GM20431 (cell line): ENCODE data around the gene MAPK8IP3.
"Not testable (repeated sequence)": the region's sequence is repeated elsewhere in the genome, so short reads cannot be mapped to it uniquely, and the experiment has no call there.

Source experiments
- in situ Hi-C: fragments of 300-500 bp; cut with MseI, MboI; formaldehyde crosslinking; loops from one replicate; pipeline ENCODE4 v1.15.0; 2020; ENCODE audit warnings: low sequenced_read_pairs; ENCODE audit not compliant: unreplicated experiment

The MAPK8IP3 gene

DNA sequence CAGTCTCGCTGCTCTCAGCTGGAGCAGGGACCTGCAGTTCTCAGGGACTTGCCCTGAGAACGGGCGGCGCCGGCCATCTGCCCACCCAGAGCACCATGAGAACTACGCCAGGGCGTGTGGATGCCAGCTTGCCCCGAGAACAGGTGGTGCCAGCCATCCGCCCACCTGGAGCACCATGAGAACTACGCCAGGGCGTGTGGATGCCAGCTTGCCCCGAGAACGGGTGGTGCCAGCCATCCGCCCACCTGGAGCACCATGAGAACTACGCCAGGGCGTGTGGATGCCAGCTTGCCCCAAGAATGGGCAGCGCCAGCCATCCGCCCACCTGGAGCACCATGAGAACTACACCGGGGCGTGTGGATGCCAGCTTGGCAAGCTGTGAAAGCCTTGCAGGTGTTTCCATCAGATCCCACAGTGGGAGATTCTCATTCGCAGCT lies 26.6 kb downstream of the MAPK8IP3 start:
- in situ Hi-C loops = not testable (repeated sequence)

DNA sequence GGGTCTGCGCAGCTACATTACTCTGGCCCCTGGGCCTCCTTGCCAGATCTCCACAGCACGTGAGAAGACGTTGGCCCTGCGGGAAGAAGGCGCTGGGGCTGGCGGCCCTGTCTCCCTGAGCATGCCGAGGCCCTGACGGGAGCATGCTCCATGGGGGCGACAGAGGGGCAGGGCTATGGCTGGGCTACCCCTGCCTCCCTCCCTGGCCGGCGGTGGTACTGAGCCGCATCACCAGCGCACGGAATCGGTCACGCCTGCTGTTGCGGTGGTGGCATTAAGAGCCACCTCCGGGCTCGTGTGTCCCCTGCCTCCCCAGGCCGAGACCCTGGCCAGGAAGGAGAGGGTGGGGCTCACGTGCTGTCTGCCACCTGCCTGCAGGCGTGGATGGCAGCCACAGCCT lies 28.1 kb downstream of the MAPK8IP3 start:
- in situ Hi-C loops = no loop called here

DNA sequence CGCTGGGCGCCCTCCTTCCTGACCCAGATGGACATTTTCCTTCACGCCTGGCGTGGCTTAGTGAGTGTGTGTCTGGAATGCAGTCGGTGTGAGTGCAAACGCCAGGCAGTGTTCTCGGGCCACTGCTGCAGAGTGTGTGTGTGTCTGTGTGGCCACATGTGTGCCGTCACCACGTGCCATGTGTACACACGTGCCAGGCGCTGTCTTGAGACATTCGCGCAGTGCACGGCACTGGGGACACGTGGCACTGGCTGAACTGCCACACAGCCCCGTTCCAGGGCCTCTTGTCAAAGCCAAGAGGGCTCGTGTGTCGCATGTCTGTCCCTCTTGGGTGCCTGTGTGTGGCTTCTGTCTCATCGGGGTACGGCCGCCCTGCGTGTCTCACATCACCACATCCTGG lies 28.8 kb downstream of the MAPK8IP3 start:
- in situ Hi-C loops = no loop called here

DNA sequence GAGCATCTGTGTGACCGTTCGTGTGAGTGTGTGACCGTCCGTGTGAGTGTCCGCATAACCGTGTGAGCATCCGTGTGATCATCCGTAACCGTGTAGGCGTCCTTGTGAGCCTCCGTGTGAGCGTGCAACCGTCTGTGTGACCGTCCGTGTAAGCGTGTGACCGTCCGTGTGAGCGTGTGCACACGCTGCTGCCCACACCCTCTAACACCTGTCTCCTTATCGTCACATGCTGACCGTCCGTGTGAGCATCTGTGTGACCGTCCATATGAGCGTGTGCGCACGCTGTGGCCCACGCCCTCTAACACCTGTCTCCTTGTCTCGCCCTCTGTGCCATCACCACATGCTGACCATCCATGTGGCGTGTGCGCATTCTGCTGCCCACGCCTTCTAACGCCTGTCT lies 34.2 kb downstream of the MAPK8IP3 start:
- in situ Hi-C loops = no loop called here

DNA sequence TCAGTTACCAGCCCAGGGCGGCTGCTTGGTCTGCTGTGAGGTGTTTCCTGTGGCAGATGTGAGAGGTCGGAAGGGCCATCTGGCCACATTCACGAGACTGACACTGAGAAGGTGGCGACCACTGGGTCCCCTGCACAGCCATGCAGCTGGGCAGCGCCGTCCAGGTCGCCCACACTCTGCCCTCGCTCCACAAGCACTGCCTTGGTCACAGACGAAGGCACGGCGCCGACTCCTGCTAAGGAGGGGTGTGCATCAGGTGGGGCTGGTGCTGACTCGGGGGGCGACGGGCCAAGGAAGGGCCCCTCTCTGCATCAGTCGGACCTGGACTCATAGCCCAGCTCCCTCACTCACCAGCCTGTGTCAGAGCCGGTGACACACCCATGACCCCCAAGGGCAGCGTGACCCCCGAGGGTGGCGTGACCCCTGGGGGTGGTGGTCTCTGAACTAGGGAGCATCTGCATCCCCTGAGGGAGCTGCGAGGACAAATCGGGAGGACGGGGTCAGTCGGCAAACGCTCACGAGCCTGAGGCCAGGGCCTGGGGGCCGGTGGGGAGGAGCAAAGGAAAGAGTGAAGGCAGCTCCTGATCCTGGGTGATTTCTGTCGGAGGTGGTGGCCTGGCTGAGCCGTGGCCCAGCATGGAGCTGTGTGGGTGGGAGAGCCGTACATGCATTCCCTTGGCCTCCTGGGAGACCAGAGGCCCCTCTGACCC lies 34.9 kb downstream of the MAPK8IP3 start:
- in situ Hi-C loops = no loop called here

DNA sequence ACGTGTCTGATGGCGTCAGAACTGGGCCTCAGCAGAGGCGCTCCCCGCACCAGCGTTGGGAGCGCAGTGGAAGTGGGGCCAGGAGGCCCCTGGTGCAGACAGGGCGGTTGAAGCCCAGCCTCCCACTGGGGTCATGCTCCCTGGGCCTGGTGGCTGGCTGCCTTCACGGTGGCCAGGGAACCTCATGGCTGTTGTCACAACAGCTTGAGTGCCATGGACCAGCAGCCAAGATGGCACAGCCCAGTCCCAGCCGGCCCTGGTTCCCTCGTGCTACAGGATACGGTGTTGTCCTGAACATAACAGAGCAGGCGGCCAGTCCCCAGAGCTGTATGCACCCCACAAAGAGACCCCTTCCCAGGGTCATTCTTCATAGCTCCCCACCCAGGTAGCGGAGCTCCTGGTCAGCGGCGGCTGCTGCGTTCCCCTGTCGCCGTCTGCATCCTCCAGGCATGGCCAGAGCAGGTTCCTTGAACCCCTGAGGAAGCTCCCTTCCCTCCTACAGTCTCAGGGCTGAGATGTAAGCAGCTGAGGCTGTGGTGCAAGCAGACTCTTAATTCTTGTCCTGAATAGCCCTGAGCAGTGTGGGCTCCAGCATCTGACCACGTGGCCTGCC lies 35.7 kb downstream of the MAPK8IP3 start:
- in situ Hi-C loops = no loop called here

DNA sequence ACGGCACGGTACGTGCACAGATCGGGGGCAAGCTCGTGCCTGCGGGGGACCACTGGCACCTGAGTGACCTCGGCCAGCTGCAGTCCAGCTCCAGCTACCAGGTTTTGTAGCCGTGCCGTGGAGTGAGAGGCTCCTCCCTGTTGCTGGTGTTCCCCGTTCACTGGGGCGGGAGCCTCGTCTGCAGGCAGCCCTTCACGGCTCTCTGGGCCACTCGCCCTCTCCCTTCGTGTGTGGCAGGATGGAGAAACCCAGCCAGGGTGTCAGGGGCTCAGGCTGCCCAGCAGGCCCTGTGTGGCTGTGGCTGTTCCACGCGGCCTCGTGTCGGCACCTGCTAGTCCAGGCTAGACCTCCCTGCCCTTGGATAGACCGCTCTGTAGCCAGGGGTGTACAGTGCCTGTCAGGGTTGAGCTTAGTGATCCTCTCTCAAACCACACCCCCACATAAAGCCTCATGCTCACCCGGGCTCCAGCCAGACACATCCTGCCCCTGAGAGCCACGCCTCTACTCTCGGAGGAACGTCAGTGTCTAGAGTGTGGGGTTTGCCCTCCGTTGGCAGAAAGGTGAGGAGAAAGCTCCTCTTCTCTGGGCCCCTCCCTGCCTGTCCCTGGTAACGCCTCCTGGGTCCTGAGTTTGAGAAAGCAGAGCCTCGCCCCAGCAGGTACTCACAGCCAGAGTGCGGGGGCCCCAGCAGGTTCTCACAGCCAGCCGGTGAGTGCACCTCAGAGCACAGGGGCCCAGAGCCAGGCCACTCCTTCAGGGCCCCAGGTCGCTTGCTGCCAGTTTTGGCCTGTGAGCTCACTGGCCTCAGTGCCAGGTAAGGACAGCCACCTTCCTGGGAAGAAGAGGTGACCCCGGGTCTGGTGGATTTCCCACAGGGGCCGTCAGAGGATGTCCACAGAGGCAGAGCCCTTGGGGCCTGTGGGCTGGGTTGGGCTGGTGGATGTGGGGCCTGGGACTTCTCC lies 37.7 kb downstream of the MAPK8IP3 start:
- in situ Hi-C loops = no loop called here

DNA sequence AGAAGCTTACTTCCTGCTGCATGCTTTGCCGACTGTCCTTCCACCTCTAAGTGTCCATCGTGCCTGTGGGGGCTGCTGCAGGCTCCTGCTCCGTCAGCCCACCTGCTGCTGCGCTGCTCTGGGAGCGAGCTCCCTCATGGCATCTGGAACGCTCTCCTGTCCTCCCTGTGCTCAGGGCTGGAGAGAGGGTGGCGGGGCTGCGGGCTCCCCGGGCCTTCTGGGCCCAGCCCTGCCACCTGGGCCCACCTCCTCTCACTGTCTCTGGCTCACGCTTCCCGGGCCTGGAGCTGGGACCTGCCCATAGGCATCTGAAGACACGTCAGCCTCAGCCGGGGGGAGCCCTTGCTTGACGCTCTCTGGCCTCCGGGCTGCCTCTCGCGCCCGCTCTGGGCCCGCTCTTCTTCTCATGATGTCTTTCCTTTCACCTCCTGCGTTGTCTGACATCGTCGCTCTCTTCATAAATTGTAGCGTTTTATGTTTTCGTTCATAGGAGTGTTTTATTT lies 38.4 kb downstream of the MAPK8IP3 start:
- in situ Hi-C loops = no loop called here

DNA sequence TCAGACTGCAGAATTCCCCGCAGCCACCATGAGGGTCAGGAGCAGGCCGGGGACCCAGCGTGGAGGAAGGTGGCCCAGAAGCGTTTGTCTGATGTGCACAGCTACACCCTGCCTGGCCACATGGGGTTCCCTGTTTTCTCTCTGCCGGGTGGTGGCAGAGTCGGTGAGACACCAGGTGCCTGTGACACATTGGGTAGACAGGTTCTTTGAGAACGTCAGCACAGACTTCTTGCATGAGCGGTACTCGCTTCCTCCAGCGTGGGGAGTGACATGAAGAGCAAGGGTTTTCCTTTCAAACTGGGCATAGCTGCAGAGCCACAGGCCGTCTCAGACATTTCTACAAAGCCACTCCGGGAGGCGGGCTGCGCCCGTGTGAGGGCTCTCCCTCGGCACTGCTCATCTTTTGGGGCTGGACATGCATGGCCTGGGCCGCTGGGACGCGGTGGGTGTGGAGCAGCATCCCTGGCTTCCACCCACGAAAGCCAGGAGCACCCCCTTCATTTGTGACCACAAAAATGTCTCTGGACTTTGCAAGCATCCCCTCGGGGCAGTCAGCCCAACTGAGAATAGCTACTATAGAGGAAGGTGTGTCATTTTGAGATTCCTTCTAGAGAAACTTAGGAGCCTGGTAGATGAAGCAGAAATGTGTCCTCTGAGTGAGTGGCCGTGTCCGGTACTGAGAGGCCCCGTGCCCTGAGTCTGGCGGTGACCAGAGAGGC lies 39.3 kb downstream of the MAPK8IP3 start:
- in situ Hi-C loops = no loop called here

DNA sequence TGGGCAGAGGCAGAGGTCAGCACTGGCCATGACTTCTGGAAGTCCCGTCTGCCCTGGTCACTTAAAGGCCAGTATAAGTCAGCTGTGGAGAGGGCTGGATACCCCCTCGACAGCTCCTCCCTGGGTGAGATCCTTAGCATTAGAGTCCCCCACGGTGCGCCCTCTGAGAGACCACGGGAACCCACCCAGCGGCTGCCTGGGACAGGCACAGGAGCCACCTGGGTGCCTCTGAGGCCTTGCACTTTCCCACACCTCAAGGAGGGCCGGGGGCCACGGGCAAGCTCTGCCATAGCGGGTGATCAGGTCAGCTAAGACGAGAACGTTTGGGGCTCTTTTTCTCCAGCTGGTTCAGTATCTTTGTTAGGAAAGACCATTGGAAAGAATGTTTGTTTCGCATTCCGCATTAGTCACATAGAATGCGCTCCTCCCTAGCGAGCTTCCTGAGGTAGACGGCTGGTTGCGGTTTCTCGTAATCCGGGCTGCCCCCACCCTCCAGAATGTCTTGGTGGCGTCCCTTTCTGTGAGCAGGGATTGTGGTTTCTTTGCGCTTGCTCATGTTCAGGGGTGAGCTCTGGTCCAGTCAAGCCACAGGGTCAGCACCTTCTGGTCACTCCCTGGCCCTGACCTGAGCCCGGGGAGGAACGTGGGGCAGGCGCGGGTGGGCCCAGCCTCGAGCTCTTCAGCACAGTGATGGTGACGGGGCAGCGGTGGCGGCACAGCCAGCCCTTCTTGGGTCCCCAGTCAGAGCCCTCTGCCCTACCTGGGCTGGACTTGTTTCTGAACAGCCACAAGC lies 40.1 kb downstream of the MAPK8IP3 start:
- in situ Hi-C loops = no loop called here

DNA sequence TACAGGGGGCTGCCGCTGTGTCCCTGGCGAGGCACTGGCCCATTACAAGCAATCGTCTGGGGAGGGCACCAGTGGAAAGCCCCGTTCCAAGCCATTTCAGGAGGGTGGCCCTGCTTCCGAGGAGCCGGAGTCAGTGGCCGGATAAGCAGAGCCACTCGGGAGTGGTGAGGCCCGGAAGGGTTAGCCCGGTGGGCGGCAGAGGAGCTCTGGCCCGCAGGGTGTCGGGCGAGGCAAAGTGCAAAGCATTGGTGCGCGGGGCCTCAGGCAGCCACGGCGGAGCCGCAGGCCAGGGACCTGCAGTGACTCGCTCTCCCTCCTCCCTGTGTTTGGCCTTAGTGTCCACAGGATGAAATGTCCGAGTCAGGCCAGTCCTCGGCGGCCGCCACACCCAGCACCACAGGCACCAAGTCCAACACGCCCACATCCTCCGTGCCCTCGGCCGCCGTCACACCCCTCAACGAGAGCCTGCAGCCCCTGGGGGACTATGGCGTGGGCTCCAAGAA lies 40.7 kb downstream of the MAPK8IP3 start:
- in situ Hi-C loops = no loop called here

DNA sequence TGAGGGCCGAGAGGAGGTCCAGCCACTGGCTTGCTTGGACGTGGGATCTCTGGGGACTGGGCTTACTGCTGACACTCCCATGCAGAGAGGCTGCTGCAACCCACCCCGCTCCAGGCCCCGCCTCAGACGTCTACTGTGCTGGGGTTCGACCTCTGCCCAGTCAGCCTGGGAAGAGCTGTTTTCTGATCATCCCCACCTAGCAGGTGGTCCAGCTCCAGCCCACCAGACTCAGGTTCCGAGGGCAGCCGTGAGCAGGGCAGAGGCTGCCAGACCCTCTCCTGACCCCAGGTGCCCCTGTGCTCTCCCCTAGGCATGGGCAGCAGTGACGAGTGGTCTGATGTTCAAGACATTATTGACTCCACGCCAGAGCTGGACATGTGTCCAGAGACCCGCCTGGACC lies 41.9 kb downstream of the MAPK8IP3 start:
- in situ Hi-C loops = no loop called here

DNA sequence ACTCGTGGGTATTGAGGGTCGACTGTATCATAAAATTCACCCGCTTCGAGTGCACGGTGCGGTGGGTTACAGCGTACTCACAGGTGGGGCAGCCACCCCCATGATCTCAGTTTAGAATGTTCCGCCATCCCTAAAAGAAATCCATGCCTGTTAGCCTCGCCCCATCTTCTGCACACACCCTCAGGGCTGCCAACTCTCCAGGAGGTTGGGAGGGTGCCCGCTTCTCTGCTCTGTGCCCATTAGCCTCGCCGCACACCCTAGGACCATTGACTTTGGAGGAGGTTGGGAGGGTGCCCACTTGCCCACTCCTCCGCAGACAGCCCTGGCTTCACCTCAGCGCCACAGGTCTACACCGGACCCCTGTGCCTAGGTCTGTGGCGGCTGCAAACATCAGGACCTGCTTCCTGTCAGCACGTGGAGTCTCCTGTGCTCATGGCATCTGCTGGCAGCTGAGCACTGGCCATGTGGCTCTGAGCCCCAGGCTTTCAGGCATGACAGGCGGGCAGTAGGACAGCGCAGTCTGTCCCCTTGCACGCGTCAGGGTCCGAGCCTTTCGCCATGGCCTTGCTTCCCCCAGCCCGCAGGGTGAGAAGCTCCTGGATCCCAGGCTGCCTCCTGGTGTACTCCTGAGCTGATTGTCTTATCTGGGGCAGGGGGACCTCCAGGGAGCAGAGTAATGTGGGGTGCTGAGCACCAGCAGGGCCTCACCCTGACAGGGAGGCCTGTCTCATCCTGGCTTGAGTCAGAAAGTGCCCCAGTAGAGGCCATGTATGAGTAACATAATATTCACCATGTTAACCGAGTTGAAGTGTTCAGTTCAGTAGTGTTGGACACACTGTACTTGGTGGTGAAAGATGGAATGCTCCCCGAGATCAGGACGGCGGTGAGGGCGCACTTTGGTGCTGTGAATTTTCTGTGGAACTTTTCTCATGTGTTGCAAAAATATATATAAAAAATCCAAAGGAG lies 43.4 kb downstream of the MAPK8IP3 start:
- in situ Hi-C loops = no loop called here

DNA sequence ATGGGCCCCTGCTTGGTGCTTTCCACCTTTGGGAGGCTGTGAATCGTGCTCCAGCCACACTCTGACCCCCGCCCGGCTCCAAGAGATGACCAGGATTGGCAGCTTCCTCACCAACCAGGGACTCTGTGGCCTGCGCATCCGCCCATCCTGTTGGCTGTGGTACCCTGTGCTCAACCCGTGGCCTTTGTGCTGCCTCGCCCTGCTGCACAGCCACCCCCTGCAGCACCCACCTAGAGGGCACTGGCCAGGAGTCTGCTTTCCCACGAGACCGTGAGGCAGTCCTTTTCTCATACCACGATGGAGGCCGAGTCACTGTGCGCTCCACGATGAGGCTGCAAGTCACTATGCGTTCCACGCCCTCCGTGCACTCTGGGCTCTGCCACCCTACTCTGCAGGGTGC lies 46.0 kb downstream of the MAPK8IP3 start:
- in situ Hi-C loops = no loop called here

DNA sequence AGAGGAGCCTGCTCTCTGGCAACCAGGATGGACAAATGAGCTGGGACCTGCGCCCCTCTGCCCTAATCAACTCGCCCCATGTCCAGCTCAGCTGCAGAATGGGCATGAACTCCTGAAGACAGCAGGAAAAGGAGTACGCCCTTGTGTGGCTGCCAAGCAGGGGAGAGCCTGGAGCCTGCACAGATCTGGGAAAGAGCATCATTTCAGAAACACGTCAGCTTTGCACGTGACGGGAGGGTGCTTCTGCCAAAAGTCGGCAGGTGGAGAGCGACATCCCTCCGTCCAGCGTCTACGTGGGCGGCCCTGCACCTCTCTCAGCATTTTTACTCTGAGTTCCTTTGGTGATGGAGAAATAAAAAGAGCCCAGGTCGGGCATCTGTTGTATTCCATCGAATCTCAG lies 46.9 kb downstream of the MAPK8IP3 start:
- in situ Hi-C loops = no loop called here

DNA sequence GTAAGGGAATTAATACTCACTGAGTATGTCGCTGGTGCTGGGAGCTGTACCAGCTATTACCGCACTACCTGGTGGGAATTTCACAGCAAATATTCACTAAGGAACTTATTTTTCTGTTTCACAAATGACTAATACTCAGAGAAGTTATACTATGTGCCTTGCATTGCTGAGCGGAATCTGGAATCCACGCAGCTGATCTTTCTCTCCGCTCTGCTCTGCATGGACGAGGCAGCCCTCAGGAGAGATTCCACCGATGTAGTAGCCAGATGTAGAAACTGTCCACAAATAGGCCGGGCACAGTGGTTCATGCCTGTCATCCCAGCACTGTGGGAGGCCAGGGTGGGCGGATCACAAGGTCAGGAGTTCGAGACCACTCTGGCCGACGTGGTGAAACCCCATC lies 48.2 kb downstream of the MAPK8IP3 start:
- in situ Hi-C loops = no loop called here

DNA sequence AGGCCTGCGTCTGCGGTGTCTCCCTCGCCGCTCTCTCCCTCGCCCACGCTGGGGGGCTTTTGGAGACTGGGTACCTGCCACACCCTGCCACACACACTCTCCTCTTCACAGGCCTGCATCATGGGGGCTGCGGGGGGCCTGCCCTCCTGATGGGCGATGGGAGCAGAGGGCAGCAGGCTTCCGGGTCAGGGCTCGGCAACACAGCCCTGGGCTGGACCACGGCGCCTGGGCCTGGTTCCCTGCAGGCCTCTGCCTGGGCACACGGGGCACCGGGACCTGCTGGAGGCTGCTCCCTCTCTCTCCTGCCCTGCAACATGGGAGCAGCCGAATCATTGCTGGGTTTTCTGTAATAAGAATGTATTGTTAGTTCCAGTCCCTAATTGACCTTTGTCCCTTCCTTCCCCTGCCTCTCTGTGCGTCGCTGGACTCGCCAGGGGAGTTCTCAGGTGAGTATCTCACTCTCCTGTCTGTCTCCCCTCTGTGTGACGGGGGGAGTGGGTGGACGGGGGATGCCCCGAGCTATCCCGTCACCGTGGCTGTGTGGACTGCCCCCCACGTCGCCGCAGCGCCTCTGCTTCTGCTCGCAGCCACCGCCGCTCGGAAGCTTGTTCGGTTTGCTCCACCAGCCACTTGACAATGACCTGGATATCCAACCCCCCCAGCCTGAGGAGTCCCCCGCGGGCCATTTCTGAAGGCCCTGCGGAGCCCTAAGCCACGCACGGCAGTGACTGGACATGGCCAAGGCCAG lies 51.9 kb downstream of the MAPK8IP3 start:
- in situ Hi-C loops = no loop called here
